CD4-positive, alpha-beta T cell treated with Interleukin-12 subunit alpha and Interleukin-12 subunit beta, for 1 hour (primary cell): ENCODE measurements around the gene ULK4.

Source experiments
- DNase-seq: peaks from one replicate; pipeline ENCODE4 v3.0.0-alpha.2; 2020

Gene ULK4

GRCh38 chr3:41339758-41340157, 622.1 kb downstream of the ULK4 start:
- DNase-seq = no peak

- no peak for DNase-seq
Observed at GRCh38 chr3:41338276-41338675, 623.6 kb downstream of the ULK4 start.

- no peak for DNase-seq
Observed at GRCh38 chr3:41334426-41334825, 627.5 kb downstream of the ULK4 start.

GRCh38 chr3:41331041-41331440, 630.9 kb downstream of the ULK4 start:
- DNase-seq = no peak

GRCh38 chr3:41330465-41330864, 631.4 kb downstream of the ULK4 start:
- DNase-seq = no peak

- DNase-seq = no peak
Observed at GRCh38 chr3:41329881-41330280, 632.0 kb downstream of the ULK4 start.

- DNase-seq = no peak
Observed at GRCh38 chr3:41328926-41329325, 633.0 kb downstream of the ULK4 start.

- DNase-seq = no peak
Observed at GRCh38 chr3:41327718-41328117, 634.2 kb downstream of the ULK4 start.

- no peak for DNase-seq
Observed at GRCh38 chr3:41324156-41324475, 637.8 kb downstream of the ULK4 start.

- DNase-seq = no peak
Observed at GRCh38 chr3:41323467-41324155, 638.3 kb downstream of the ULK4 start.

GRCh38 chr3:41321642-41321980, 640.3 kb downstream of the ULK4 start:
- no peak for DNase-seq

GRCh38 chr3:41320953-41321641, 640.8 kb downstream of the ULK4 start:
- DNase-seq = no peak

GRCh38 chr3:41318520-41318919, 643.4 kb downstream of the ULK4 start:
- no peak for DNase-seq

GRCh38 chr3:41317718-41318117, 644.2 kb downstream of the ULK4 start:
- DNase-seq = no peak

- no peak for DNase-seq
Observed at GRCh38 chr3:41317298-41317697, 644.6 kb downstream of the ULK4 start.

- DNase-seq = no peak
Observed at GRCh38 chr3:41315126-41315525, 646.8 kb downstream of the ULK4 start.

GRCh38 chr3:41308119-41308518, 653.8 kb downstream of the ULK4 start:
- DNase-seq = no peak

GRCh38 chr3:41307065-41307464, 654.8 kb downstream of the ULK4 start:
- no peak for DNase-seq

- DNase-seq = no peak
Observed at GRCh38 chr3:41304593-41304992, 657.3 kb downstream of the ULK4 start.

- DNase-seq = no peak
Observed at GRCh38 chr3:41302295-41302694, 659.6 kb downstream of the ULK4 start.

- no peak for DNase-seq
Observed at GRCh38 chr3:41301548-41301947, 660.4 kb downstream of the ULK4 start.

- DNase-seq = no peak
Observed at GRCh38 chr3:41299036-41299435, 662.9 kb downstream of the ULK4 start.

- DNase-seq = no peak
Observed at GRCh38 chr3:41297750-41298149, 664.2 kb downstream of the ULK4 start.

- DNase-seq = no peak
Observed at GRCh38 chr3:41296556-41296955, 665.3 kb downstream of the ULK4 start.

- DNase-seq = no peak
Observed at GRCh38 chr3:41295740-41296139, 666.2 kb downstream of the ULK4 start.
